AG10803 (cell line): ENCODE measurements around the gene C1orf105.

Experiments
- DNase-seq: peaks from one replicate; pipeline ENCODE4 v3.0.0; 2010; ENCODE audit warnings: low read depth
- H3K4me3 ChIP-seq: 2 replicates; pipeline ENCODE4 v1.5.1; 2011; ENCODE audit warnings: mild to moderate bottlenecking, low read length, control low read depth
- CTCF ChIP-seq: conservative IDR thresholded peaks from 2 replicates; pipeline ENCODE4 v1.5.1; 2011; ENCODE audit warnings: mild to moderate bottlenecking, low read length, control low read depth, inconsistent platforms

C1orf105 gene

GRCh38 chr1:172449585-172450523 lies 29.4 kb downstream of the C1orf105 start:
- H3K4me3 ChIP-seq: no peak overlapping the region
- TF ChIP-seq CTCF: peak; percentile 87
- peak; percentile 54 for DNase-seq

- no peak for TF ChIP-seq CTCF
- no peak for DNase-seq
- no peak overlapping the region for H3K4me3 ChIP-seq
Measured at GRCh38 chr1:172450524-172450885, 30.0 kb downstream of the C1orf105 start.

- H3K4me3 ChIP-seq: no peak overlapping the region
- TF ChIP-seq CTCF: no peak
- no peak for DNase-seq
Measured at GRCh38 chr1:172451002-172451443, 30.5 kb downstream of the C1orf105 start.

- H3K4me3 ChIP-seq: no peak overlapping the region
- DNase-seq: no peak
- no peak for TF ChIP-seq CTCF
Measured at GRCh38 chr1:172452536-172453152, 32.2 kb downstream of the C1orf105 start.

- no peak overlapping the region for H3K4me3 ChIP-seq
- DNase-seq: no peak
- no peak for TF ChIP-seq CTCF
Measured at GRCh38 chr1:172453153-172453545, 32.7 kb downstream of the C1orf105 start.

- no peak for TF ChIP-seq CTCF
- no peak for DNase-seq
- H3K4me3 ChIP-seq: no peak overlapping the region
Measured at GRCh38 chr1:172453607-172454006, 33.1 kb downstream of the C1orf105 start.

- TF ChIP-seq CTCF: no peak
- no peak overlapping the region for H3K4me3 ChIP-seq
- DNase-seq: no peak
Measured at GRCh38 chr1:172455451-172455850, 35.0 kb downstream of the C1orf105 start.
